GM19328 (cell line): ENCODE measurements around the gene CPEB1.
A peak's percentile ranks its signal among the peaks of the same experiment; 100 is the strongest.
"Not testable (repeated sequence)": the region's sequence is repeated elsewhere in the genome, so short reads cannot be mapped to it uniquely, and the experiment has no call there.

Source experiments
- ATAC-seq: cut with Tn5 transposase; IDR thresholded peaks from one replicate; pipeline ENCODE4 v1.9.1; 2021; ENCODE audit warnings: mild to moderate bottlenecking, moderate library complexity; ENCODE audit not compliant: unreplicated experiment

Gene CPEB1

GRCh38 chr15:82548700-82549099 lies 98.5 kb downstream of the CPEB1 start:
- no peak for ATAC-seq

GRCh38 chr15:82545478-82545877 lies 101.7 kb downstream of the CPEB1 start:
- ATAC-seq: no peak

GRCh38 chr15:82545002-82545401 lies 102.2 kb downstream of the CPEB1 start:
- ATAC-seq: no peak

GRCh38 chr15:82544431-82544830 lies 102.7 kb downstream of the CPEB1 start:
- ATAC-seq: no peak

GRCh38 chr15:82543160-82543559 lies 104.0 kb downstream of the CPEB1 start:
- ATAC-seq: no peak

GRCh38 chr15:82540984-82541431 lies 106.2 kb downstream of the CPEB1 start:
- ATAC-seq: no peak

GRCh38 chr15:82540055-82540983 lies 106.8 kb downstream of the CPEB1 start, which contains the start of gene RPS17:
Gene RPS17, minus strand, starts transcription at chr15:82540457. Its CDS starts 29 bp downstream, at chr15:82540428.
- ATAC-seq: peak; percentile 90

GRCh38 chr15:82539691-82540054 lies 107.5 kb downstream of the CPEB1 start:
- ATAC-seq: no peak

GRCh38 chr15:82538961-82539690 lies 108.0 kb downstream of the CPEB1 start:
- no peak for ATAC-seq

GRCh38 chr15:82537351-82537908 lies 109.7 kb downstream of the CPEB1 start:
- ATAC-seq: no peak

- no peak for ATAC-seq
These were observed 110.5 kb downstream of the CPEB1 start for GRCh38 chr15:82536409-82537350.

GRCh38 chr15:82535566-82536408 lies 111.4 kb downstream of the CPEB1 start:
- ATAC-seq: no peak

GRCh38 chr15:82535151-82535550 lies 112.0 kb downstream of the CPEB1 start:
- ATAC-seq: not testable (repeated sequence)

- ATAC-seq: not testable (repeated sequence)
These were observed 112.7 kb downstream of the CPEB1 start for GRCh38 chr15:82534457-82534861.

- ATAC-seq: no peak
These were observed 113.4 kb downstream of the CPEB1 start for GRCh38 chr15:82533801-82534200.

- no peak for ATAC-seq
These were observed 114.1 kb downstream of the CPEB1 start for GRCh38 chr15:82532991-82533481.

GRCh38 chr15:82532383-82532990 lies 114.7 kb downstream of the CPEB1 start:
- ATAC-seq: no peak

GRCh38 chr15:82531496-82532382 lies 115.4 kb downstream of the CPEB1 start:
- ATAC-seq: no peak
